Measurements from ENCODE around the gene NACC2.

The NACC2 gene

GRCh38 chr9:136011703-136012496 lies 83.2 kb downstream of the NACC2 start:
- no peak overlapping the region for H3K4me3 ChIP-seq (ENCODE audit: control insufficient read depth, low read depth, low read length)
- DNase-seq (ENCODE audit: low read depth) = no peak
- no peak for TF ChIP-seq CTCF (IDR thresholded peaks at IDR 0.05; ENCODE audit: control insufficient read depth, insufficient read depth, low read depth, low read length, missing control alignments)

- TF ChIP-seq CTCF (IDR thresholded peaks at IDR 0.05; ENCODE audit: control insufficient read depth, insufficient read depth, low read depth, low read length, missing control alignments) = no peak
- no peak for DNase-seq (ENCODE audit: low read depth)
- H3K4me3 ChIP-seq (ENCODE audit: control insufficient read depth, low read depth, low read length) = no peak overlapping the region
Observed at GRCh38 chr9:136011376-136011702, 83.8 kb downstream of the NACC2 start.

GRCh38 chr9:136010615-136011361 lies 84.3 kb downstream of the NACC2 start:
- no peak for DNase-seq (ENCODE audit: low read depth)
- H3K4me3 ChIP-seq (ENCODE audit: control insufficient read depth, low read depth, low read length) = no peak overlapping the region
- no peak for TF ChIP-seq CTCF (IDR thresholded peaks at IDR 0.05; ENCODE audit: control insufficient read depth, insufficient read depth, low read depth, low read length, missing control alignments)

- H3K4me3 ChIP-seq (ENCODE audit: control insufficient read depth, low read depth, low read length) = no peak overlapping the region
- no peak for TF ChIP-seq CTCF (IDR thresholded peaks at IDR 0.05; ENCODE audit: control insufficient read depth, insufficient read depth, low read depth, low read length, missing control alignments)
- DNase-seq (ENCODE audit: low read depth) = no peak
Observed at GRCh38 chr9:136010176-136010575, 84.9 kb downstream of the NACC2 start.

GRCh38 chr9:136009516-136009915 lies 85.6 kb downstream of the NACC2 start:
- TF ChIP-seq CTCF (IDR thresholded peaks at IDR 0.05; ENCODE audit: control insufficient read depth, insufficient read depth, low read depth, low read length, missing control alignments) = no peak
- H3K4me3 ChIP-seq (ENCODE audit: control insufficient read depth, low read depth, low read length) = no peak overlapping the region
- DNase-seq (ENCODE audit: low read depth) = no peak

- DNase-seq (ENCODE audit: low read depth) = no peak
- no peak overlapping the region for H3K4me3 ChIP-seq (ENCODE audit: control insufficient read depth, low read depth, low read length)
- TF ChIP-seq CTCF (IDR thresholded peaks at IDR 0.05; ENCODE audit: control insufficient read depth, insufficient read depth, low read depth, low read length, missing control alignments) = no peak
Observed at GRCh38 chr9:136008693-136008997, 86.4 kb downstream of the NACC2 start.
